NT2/D1 (cell line): ENCODE measurements around the gene COL26A1.

Experiments used
- DNase-seq: peaks from one replicate; pipeline ENCODE4 v3.0.0-alpha.2; 2011; ENCODE audit warnings: low read depth, low spot score
- H3K27me3 ChIP-seq: 2 replicates; pipeline ENCODE4 v1.6.0; 2011; ENCODE audit warnings: mild to moderate bottlenecking; ENCODE audit not compliant: insufficient read length, insufficient read depth
- H3K36me3 ChIP-seq: 2 replicates; pipeline ENCODE4 v1.6.1; 2011; ENCODE audit warnings: mild to moderate bottlenecking, low read length, mixed read lengths; ENCODE audit not compliant: insufficient read depth, insufficient read length
- H3K4me1 ChIP-seq: 2 replicates; pipeline ENCODE4 v1.5.1; 2011; ENCODE audit not compliant: insufficient read depth, insufficient read length
- H3K4me3 ChIP-seq: 2 replicates; pipeline ENCODE4 v1.5.1; 2011; ENCODE audit warnings: low read depth; ENCODE audit not compliant: insufficient read length
- H3K9ac ChIP-seq: 2 replicates; pipeline ENCODE4 v1.6.0; 2011; ENCODE audit warnings: low read depth; ENCODE audit not compliant: insufficient read length
- H3K9me3 ChIP-seq: 2 replicates; pipeline ENCODE4 v1.5.1; 2011; ENCODE audit warnings: mild to moderate bottlenecking, low read length; ENCODE audit not compliant: insufficient read depth
- SUZ12 ChIP-seq: IDR thresholded peaks from 2 replicates; pipeline ENCODE4 v1.6.1; 2011; ENCODE audit not compliant: insufficient read length, insufficient read depth; ENCODE audit errors: extremely low read depth
- YY1 ChIP-seq: IDR thresholded peaks from 2 replicates; pipeline ENCODE4 v1.6.1; 2011; ENCODE audit not compliant: insufficient read length, insufficient read depth
- ZNF274 ChIP-seq: IDR thresholded peaks from 2 replicates; pipeline ENCODE4 v1.6.1; 2011; ENCODE audit warnings: mild to moderate bottlenecking, low read depth, low read length

COL26A1 gene

DNA sequence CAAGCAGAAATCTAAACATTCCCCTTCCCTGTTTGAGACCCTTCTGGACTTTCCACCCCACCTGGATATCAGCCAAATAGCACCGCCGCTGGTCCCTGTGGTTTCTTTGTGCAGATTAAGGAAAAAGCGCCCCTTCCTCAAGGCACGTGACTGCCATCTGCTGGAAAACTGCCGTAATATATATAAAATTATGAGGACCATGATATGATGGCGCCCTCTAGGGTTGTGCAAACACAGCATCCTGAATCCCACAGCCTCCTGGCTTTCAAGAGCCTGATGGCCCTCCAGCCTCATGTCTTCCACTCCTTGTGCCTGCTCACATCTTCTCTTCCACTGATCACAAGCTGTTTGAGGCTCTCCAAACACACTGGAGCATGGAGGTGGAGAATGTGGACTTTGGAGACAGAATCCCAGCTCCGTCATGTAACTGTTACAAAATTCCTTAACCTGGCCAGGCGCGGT lies 145.1 kb downstream of the COL26A1 start:
- TF ChIP-seq YY1 = no peak
- Histone ChIP-seq H3K9me3 (no peaks in the 10 kb centered on the region), H3K4me1 (peaks cover 7% of the 10 kb centered on the region), H3K36me3 (no peaks in the 10 kb centered on the region), H3K4me3 (no peak overlapping the region), H3K27me3 (no peaks in the 10 kb centered on the region), H3K9ac (no peak overlapping the region)
- peak; percentile 84 for DNase-seq

DNA sequence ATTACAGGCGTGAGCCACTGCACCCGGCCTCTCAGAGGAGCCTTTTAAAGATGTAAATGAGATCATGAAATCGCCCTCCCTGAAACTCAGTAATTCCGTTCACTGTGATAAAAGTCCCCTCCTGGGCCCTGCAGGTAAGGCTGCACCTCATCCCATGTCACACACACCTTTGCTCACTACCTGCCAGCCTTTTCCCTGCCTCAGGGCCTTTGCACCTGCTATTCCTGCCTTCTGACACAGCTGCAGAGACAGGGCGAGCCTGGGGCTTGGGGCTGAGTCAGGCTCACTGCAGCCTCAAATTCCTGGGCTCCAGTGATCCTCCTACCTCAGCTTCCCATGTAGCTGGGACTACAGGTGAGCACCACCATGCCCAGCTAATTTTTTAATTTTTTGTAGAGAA lies 147.6 kb downstream of the COL26A1 start:
- TF ChIP-seq SUZ12 (no peak), YY1 (no peak), ZNF274 (no peak)
- Histone ChIP-seq H3K27me3 (no peaks in the 10 kb centered on the region), H3K9ac (no peak overlapping the region), H3K9me3 (no peaks in the 10 kb centered on the region), H3K36me3 (no peaks in the 10 kb centered on the region), H3K4me1 (peaks cover 3% of the 10 kb centered on the region), H3K4me3 (no peak overlapping the region)
- no peak for DNase-seq

DNA sequence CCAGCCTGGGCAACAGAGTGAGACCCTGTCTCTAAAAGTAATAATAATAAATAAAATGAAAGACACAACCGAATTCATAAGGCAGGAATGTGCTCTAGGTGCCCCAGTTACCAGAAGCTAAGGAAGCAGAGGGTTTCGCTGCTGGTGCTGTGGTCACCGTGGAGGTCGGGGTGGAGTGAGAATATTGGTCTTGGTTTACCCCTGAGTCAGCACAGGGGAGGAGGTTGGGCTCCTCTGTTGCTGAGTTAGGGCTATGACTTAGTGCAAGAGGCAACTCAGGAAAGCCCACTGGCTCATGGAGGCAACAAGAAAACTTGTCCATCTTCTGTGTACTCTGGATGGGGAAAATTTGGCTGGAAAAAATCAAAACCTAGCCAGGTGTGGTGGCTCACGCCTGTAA lies 149.3 kb downstream of the COL26A1 start:
- DNase-seq = no peak
- no peak for TF ChIP-seq YY1
- TF ChIP-seq SUZ12 = no peak
- no peak for TF ChIP-seq ZNF274
- Histone ChIP-seq H3K9me3 (no peaks in the 10 kb centered on the region), H3K36me3 (no peaks in the 10 kb centered on the region), H3K9ac (no peak overlapping the region), H3K4me1 (no peaks in the 10 kb centered on the region), H3K27me3 (no peaks in the 10 kb centered on the region), H3K4me3 (no peak overlapping the region)

DNA sequence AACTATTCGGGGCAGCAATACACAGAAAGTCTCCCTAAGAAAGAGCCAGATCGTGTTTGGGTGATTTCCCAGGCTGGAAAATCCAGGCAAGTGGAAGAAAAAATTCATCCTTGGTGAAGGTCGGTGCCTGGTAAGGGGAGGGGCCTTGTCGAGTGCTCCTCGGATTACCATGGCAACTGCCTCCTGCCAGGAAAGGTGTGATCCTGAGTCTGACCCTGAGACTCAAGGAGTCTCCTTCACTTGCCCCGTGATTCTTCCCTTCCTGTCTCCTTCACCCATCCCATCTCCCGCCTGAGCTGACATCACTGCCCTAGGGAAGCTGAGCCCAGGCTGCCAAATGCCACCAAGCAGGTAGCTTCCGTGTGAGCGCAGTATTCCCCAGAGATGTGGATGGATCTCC lies 154.2 kb downstream of the COL26A1 start:
- peaks cover 3% of the 10 kb centered on the region for H3K4me1 ChIP-seq
- no peak overlapping the region for H3K9ac ChIP-seq
- no peak for DNase-seq
- H3K4me3 ChIP-seq = no peak overlapping the region
- H3K27me3 ChIP-seq = no peaks in the 10 kb centered on the region
- no peak for TF ChIP-seq SUZ12
- TF ChIP-seq ZNF274 = no peak
- no peak for TF ChIP-seq YY1
- no peaks in the 10 kb centered on the region; the same call in 1 of the 2 replicates for H3K9me3 ChIP-seq
- H3K36me3 ChIP-seq = no peaks in the 10 kb centered on the region

DNA sequence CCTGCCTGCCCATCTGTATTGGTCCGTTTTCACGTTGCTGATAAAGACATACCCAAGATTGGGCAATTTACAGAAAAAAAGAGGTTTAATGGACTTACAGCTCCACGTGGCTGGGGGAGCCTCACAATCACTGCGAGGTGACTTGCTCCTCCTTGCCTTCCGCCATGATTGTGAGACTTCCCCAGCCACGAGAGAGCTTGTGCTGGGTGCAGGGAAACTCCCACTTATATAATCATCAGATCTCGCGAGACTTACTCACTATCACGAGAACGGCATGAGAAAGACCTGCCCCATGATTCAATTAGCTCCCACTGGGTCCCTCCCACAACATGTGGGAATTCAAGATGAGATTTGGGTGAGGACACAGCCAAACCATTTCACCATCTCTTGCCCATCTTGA lies 154.6 kb downstream of the COL26A1 start:
- Histone ChIP-seq H3K9me3 (no peaks in the 10 kb centered on the region; the same call in 1 of the 2 replicates), H3K27me3 (no peaks in the 10 kb centered on the region), H3K9ac (no peak overlapping the region), H3K4me3 (no peak overlapping the region), H3K4me1 (peaks cover 3% of the 10 kb centered on the region), H3K36me3 (no peaks in the 10 kb centered on the region)
- no peak for DNase-seq
- no peak for TF ChIP-seq ZNF274
- TF ChIP-seq SUZ12 = no peak
- no peak for TF ChIP-seq YY1

DNA sequence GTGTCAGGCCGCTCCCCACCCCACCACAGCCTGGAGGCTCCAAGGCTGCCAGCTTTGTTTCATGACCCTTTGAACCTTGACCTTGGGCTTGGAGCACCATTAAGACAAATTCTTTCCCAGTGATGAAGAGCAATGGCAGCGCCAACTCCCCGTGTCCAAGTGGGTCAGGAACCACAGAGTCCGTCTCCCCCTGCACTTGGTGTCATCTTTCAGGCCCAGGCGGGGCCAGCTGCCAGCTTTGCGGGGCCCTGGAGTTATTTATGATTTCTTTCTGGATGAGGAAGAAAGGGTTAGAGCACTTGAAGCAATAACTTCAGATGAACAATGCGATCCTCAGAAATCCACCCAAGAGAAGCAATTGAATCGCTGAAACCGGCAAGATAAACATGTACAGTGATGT lies 155.7 kb downstream of the COL26A1 start:
- no peak overlapping the region for H3K4me3 ChIP-seq
- H3K4me1 ChIP-seq = peaks cover 3% of the 10 kb centered on the region
- no peak overlapping the region for H3K9ac ChIP-seq
- TF ChIP-seq YY1 (no peak), ZNF274 (no peak), SUZ12 (no peak)
- H3K27me3 ChIP-seq = no peaks in the 10 kb centered on the region
- H3K9me3 ChIP-seq = no peaks in the 10 kb centered on the region; the same call in 1 of the 2 replicates
- no peak for DNase-seq
- no peaks in the 10 kb centered on the region for H3K36me3 ChIP-seq

DNA sequence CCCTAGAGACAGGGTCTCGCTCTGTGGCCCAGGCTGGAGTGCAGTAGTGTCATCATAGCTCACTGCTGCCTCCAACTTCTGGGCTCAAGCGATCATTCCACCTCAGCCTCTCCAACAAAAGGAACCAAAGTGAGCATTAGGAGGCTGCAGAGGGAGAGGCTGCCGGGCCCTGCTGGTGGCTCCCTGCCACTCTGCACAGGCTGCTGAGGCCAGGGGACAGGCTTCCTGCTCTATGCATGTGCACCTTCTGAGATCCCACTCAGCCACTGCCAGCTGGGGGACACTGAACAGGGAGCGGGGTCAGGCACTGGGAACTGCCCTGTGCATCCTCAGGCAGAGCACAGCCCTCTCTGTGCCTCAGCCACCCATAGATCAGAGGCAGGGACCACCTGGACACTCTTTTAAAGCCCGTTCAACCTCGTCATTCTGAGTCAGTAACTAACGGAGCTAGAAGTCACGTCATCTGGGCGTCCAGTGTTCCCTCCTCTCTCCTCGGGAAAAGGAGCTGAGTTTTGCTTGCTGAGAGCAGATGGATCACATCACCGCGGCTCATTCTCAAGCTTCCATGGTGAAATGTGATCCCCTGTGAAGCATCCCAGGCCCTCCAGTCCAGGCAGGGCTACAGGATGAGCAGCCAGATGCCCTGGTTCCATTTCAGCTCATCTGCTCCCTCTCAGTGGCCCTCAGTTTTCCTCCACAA lies 156.8 kb downstream of the COL26A1 start:
- Histone ChIP-seq H3K9ac (no peak overlapping the region), H3K4me1 (peaks cover 3% of the 10 kb centered on the region), H3K9me3 (no peaks in the 10 kb centered on the region; the same call in 1 of the 2 replicates), H3K36me3 (no peaks in the 10 kb centered on the region), H3K27me3 (no peaks in the 10 kb centered on the region), H3K4me3 (no peak overlapping the region)
- DNase-seq = no peak
- TF ChIP-seq YY1 (no peak), ZNF274 (no peak), SUZ12 (no peak)
